GM12878 (cell line): ENCODE results near the gene SSBP3.

Experiments
- HCFC1 ChIP-seq: fragments of 150-350 bp; IDR thresholded peaks from 2 replicates; pipeline ENCODE4 v1.6.1; 2014; ENCODE audit warnings: low read length
- USF2 ChIP-seq: IDR thresholded peaks from 2 replicates; pipeline ENCODE4 v1.6.1; 2011; ENCODE audit warnings: low read depth, low read length, improper control_type of control experiment, borderline replicate concordance

GRCh38 chr1:54309631-54310366 lies 96.4 kb downstream of the SSBP3 start:
- TF ChIP-seq USF2, result no peak
- no peak for TF ChIP-seq HCFC1
